ENCODE data around the gene CXCL12.

DNA sequence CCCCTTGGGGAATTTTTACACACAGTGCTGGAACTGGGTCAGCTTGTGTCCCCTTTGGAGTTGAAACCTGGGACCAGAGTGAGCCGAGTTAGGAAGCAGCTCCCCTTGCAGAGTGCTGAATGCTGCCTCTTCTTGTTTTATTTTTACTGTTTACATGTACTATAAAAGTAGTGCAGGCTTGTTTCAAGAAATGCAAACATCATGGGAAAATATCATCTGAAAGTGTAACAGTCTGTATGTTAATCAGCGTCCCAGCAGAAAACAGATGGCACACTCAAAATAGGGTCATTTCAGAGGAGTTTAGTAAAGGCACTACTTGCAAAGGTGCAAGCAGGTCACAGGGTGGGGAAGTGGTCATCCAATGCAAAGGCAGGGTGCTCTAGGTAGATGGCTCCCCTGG is 30.1 kb downstream of the CXCL12 start:
- TF ChIP-seq FOSL1 (IDR thresholded peaks at IDR 0.05; ENCODE audit: low read depth) (no peak), POLR2A (IDR thresholded peaks at IDR 0.05; ENCODE audit: borderline replicate concordance, extremely low read depth, insufficient read depth, insufficient read length) (no peak), YY1 (IDR thresholded peaks at IDR 0.05; ENCODE audit: extremely low read depth, insufficient replicate concordance, low read depth, low read length) (no peak), TCF7L2 (IDR thresholded peaks at IDR 0.05; ENCODE audit: borderline replicate concordance, extremely low read depth, insufficient read depth, insufficient read length) (no peak), CEBPB (IDR thresholded peaks at IDR 0.05; ENCODE audit: low read depth) (no peak), POLR2AphosphoS5 (IDR thresholded peaks at IDR 0.05; ENCODE audit: low read depth, low read length) (no peak), SP1 (IDR thresholded peaks at IDR 0.05; ENCODE audit: low read depth) (no peak), ZNF274 (IDR thresholded peaks at IDR 0.05; ENCODE audit: low read depth, low read length) (no peak), EZH2phosphoT487 (IDR thresholded peaks at IDR 0.05; ENCODE audit: borderline replicate concordance) (no peak), ELF1 (IDR thresholded peaks at IDR 0.05; ENCODE audit: borderline replicate concordance, low read depth) (no peak)
- TF ChIP-seq, protein P1, sequence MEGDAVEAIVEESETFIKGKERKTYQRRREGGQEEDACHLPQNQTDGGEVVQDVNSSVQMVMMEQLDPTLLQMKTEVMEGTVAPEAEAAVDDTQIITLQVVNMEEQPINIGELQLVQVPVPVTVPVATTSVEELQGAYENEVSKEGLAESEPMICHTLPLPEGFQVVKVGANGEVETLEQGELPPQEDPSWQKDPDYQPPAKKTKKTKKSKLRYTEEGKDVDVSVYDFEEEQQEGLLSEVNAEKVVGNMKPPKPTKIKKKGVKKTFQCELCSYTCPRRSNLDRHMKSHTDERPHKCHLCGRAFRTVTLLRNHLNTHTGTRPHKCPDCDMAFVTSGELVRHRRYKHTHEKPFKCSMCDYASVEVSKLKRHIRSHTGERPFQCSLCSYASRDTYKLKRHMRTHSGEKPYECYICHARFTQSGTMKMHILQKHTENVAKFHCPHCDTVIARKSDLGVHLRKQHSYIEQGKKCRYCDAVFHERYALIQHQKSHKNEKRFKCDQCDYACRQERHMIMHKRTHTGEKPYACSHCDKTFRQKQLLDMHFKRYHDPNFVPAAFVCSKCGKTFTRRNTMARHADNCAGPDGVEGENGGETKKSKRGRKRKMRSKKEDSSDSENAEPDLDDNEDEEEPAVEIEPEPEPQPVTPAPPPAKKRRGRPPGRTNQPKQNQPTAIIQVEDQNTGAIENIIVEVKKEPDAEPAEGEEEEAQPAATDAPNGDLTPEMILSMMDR (IDR thresholded peaks at IDR 0.05 in 2 of 3, conservative IDR thresholded peaks at IDR 0.05 in 1 of 3; ENCODE audit: borderline replicate concordance in 1 of 3, insufficient read depth in 1 of 3, low read depth in 2 of 3, low read length in 2 of 3) = no peak
- TF ChIP-seq, protein P2, sequence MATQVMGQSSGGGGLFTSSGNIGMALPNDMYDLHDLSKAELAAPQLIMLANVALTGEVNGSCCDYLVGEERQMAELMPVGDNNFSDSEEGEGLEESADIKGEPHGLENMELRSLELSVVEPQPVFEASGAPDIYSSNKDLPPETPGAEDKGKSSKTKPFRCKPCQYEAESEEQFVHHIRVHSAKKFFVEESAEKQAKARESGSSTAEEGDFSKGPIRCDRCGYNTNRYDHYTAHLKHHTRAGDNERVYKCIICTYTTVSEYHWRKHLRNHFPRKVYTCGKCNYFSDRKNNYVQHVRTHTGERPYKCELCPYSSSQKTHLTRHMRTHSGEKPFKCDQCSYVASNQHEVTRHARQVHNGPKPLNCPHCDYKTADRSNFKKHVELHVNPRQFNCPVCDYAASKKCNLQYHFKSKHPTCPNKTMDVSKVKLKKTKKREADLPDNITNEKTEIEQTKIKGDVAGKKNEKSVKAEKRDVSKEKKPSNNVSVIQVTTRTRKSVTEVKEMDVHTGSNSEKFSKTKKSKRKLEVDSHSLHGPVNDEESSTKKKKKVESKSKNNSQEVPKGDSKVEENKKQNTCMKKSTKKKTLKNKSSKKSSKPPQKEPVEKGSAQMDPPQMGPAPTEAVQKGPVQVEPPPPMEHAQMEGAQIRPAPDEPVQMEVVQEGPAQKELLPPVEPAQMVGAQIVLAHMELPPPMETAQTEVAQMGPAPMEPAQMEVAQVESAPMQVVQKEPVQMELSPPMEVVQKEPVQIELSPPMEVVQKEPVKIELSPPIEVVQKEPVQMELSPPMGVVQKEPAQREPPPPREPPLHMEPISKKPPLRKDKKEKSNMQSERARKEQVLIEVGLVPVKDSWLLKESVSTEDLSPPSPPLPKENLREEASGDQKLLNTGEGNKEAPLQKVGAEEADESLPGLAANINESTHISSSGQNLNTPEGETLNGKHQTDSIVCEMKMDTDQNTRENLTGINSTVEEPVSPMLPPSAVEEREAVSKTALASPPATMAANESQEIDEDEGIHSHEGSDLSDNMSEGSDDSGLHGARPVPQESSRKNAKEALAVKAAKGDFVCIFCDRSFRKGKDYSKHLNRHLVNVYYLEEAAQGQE (IDR thresholded peaks at IDR 0.05; ENCODE audit: low read depth) = no peak
- TF ChIP-seq, protein P3, sequence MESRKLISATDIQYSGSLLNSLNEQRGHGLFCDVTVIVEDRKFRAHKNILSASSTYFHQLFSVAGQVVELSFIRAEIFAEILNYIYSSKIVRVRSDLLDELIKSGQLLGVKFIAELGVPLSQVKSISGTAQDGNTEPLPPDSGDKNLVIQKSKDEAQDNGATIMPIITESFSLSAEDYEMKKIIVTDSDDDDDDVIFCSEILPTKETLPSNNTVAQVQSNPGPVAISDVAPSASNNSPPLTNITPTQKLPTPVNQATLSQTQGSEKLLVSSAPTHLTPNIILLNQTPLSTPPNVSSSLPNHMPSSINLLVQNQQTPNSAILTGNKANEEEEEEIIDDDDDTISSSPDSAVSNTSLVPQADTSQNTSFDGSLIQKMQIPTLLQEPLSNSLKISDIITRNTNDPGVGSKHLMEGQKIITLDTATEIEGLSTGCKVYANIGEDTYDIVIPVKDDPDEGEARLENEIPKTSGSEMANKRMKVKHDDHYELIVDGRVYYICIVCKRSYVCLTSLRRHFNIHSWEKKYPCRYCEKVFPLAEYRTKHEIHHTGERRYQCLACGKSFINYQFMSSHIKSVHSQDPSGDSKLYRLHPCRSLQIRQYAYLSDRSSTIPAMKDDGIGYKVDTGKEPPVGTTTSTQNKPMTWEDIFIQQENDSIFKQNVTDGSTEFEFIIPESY (IDR thresholded peaks at IDR 0.05; ENCODE audit: extremely low read depth, insufficient replicate concordance, low read length) = no peak
- TF ChIP-seq, protein P4, sequence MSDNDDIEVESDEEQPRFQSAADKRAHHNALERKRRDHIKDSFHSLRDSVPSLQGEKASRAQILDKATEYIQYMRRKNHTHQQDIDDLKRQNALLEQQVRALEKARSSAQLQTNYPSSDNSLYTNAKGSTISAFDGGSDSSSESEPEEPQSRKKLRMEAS (IDR thresholded peaks at IDR 0.05) = no peak
